Muscle of leg (tissue), 11 donors: ENCODE data around the gene VSTM2L. TPM values are rescaled to one million over a fixed set of nuclear protein-coding genes. Genes with fewer than 3 reads are reported as not detected.

Experiments
- DNase-seq: peaks from one replicate; pipeline ENCODE4 v3.0.0; 2013
- H3K27ac ChIP-seq: one replicate; pipeline ENCODE4 v1.5.1; 2013; ENCODE audit warnings: mild to moderate bottlenecking, low read length, control low read depth
- H3K27me3 ChIP-seq: one replicate; pipeline ENCODE4 v1.6.1; 2013; ENCODE audit warnings: low read length; ENCODE audit not compliant: control insufficient read depth, insufficient read depth
- H3K36me3 ChIP-seq: one replicate; pipeline ENCODE4 v1.6.1; 2013; ENCODE audit warnings: low read length; ENCODE audit not compliant: control insufficient read depth, insufficient read depth
- H3K4me1 ChIP-seq: one replicate; pipeline ENCODE4 v1.6.1; 2013; ENCODE audit warnings: low read length; ENCODE audit not compliant: control insufficient read depth, insufficient read depth
- H3K4me3 ChIP-seq: one replicate; pipeline ENCODE4 v1.5.1; 2013; ENCODE audit warnings: low read length, control low read depth
- H3K9me3 ChIP-seq: replicated peaks from 2 replicates; pipeline ENCODE4 v1.6.1; 2013; ENCODE audit warnings: low read depth, low read length; ENCODE audit not compliant: control insufficient read depth
- WGBS: methylation state at CpG from one replicate; pipeline ENCODE4 v1.1.5; 2013; ENCODE audit warnings: missing lambda C conversion rate; ENCODE audit not compliant: insufficient coverage; 5-methylcytosine and 5-hydroxymethylcytosine counted together
- polyA plus RNA-seq, 8 donors: library from polyadenylated mRNA; unstranded; fragments of 120-200 nt; gene quantifications; one replicate each; pipeline versions ENCODE4 v1.2.1 to v1.2.3, GENCODE V29; 2013; ENCODE audit warnings: inconsistent platforms in 1 of 8, low replicate concordance in 1 of 8; ENCODE audit not compliant: insufficient read length in 8 of 8, insufficient read depth in 1 of 8
- total RNA-seq: library from RNA; stranded (reverse); fragments of 120-200 nt; gene quantifications from one replicate; pipeline ENCODE4 v1.2.4, GENCODE V29; 2013

Gene VSTM2L
- total and polyA plus RNA-seq, 9 donors: 1.6 to 7.1 (median 3.0) TPM

- Histone ChIP-seq H3K27me3 (no peaks in the 10 kb centered on the region), H3K4me1 (peaks cover 45% of the 10 kb centered on the region), H3K9me3 (no peaks in the 10 kb centered on the region), H3K36me3 (peaks cover 42% of the 10 kb centered on the region), H3K4me3 (no peak overlapping the region), H3K27ac (peak overlapping the region; percentile 45)
- WGBS: 33% methylated on average over 1 of the region's 5 CpGs
- peak; percentile 79 for DNase-seq
Measured at GRCh38 chr20:37992802-37993409, 90.0 kb downstream of the VSTM2L start.

- Histone ChIP-seq H3K4me1 (peaks cover 33% of the 10 kb centered on the region), H3K36me3 (peaks cover 58% of the 10 kb centered on the region), H3K4me3 (no peak overlapping the region), H3K27me3 (no peaks in the 10 kb centered on the region), H3K9me3 (no peaks in the 10 kb centered on the region), H3K27ac (no peak overlapping the region)
- DNase-seq: no peak
- 73% methylated on average over 4 of the region's 4 CpGs for WGBS
Measured at GRCh38 chr20:37994512-37994911, 91.6 kb downstream of the VSTM2L start.

Other genes starting within 250 kb of the VSTM2L start
- 21.9 TPM for gene CTNNBL1, start 209.1 kb upstream of the VSTM2L start, total RNA-seq
- 10 to 100 TPM; 27.3 to 38.4 (median 33.7) TPM for gene CTNNBL1, start 209.1 kb upstream of the VSTM2L start, polyA plus RNA-seq
- gene TTI1, start 130.3 kb downstream of the VSTM2L start, total RNA-seq: 14.1 TPM
- gene TTI1, start 130.3 kb downstream of the VSTM2L start, polyA plus RNA-seq: 10 to 100 TPM; 13.5 to 20.4 (median 15.2) TPM
- 18.9 TPM for gene RPRD1B, start 130.6 kb downstream of the VSTM2L start, total RNA-seq
- 10 to 100 TPM; 21.4 to 30.4 (median 24.5) TPM for gene RPRD1B, start 130.6 kb downstream of the VSTM2L start, polyA plus RNA-seq